Ovary (tissue), 9 donors: ENCODE data around the gene TSKU. TPM values are rescaled to one million over a fixed set of nuclear protein-coding genes. Genes with fewer than 3 reads are reported as not detected.
A peak's percentile ranks its signal among the peaks of the same experiment; 100 is the strongest.
"Not testable (repeated sequence)": the region's sequence is repeated elsewhere in the genome, so short reads cannot be mapped to it uniquely, and the experiment has no call there.

ENCODE experiments used
- DNase-seq, 5 donors: peaks; one replicate each; pipeline ENCODE4 v3.0.0-alpha.2; 2019 to 2020
- H3K27ac ChIP-seq, 2 donors: fragments of 200-600 bp; one replicate each; pipeline versions ENCODE4 v1.5.1 to v1.8.0; 2019 to 2022
- H3K27me3 ChIP-seq: fragments of 200-600 bp; one replicate; pipeline ENCODE4 v1.8.0; 2022
- H3K36me3 ChIP-seq: fragments of 200-600 bp; sonication (generic); one replicate; pipeline ENCODE4 v1.5.1; 2019
- H3K4me1 ChIP-seq: one replicate; pipeline ENCODE4 v1.8.1; 2013; ENCODE audit warnings: mild to moderate bottlenecking, moderate library complexity; ENCODE audit not compliant: insufficient read depth
- H3K4me3 ChIP-seq: fragments of 200-600 bp; sonication (generic); one replicate; pipeline ENCODE4 v1.5.1; 2017
- H3K9me3 ChIP-seq, 2 donors: fragments of 200-600 bp in 1 of 2; sonication (generic) in 1 of 2; one replicate each; pipeline versions ENCODE4 v1.5.1 to v1.8.1; 2013 to 2019; ENCODE audit warnings: mild to moderate bottlenecking in 1 of 2, moderate library complexity in 1 of 2
- CTCF ChIP-seq, 3 donors: fragments of 450-650 bp in 2 of 3; fragments of 200-600 bp in 1 of 3; IDR thresholded peaks; one replicate each; pipeline versions ENCODE4 v1.5.1 to v1.8.0; 2016 to 2022; ENCODE audit warnings: antibody characterized with exemption in 3 of 3, mild to moderate bottlenecking in 1 of 3
- EP300 ChIP-seq: sonication (generic); formaldehyde crosslinking; IDR thresholded peaks from one replicate; pipeline ENCODE4 v1.6.1; 2017; ENCODE audit warnings: antibody characterized with exemption
- POLR2A ChIP-seq: fragments of 450-650 bp; IDR thresholded peaks from one replicate; pipeline ENCODE4 v1.6.1; 2017; ENCODE audit warnings: antibody characterized with exemption, mild to moderate bottlenecking, moderate library complexity
- WGBS, 3 donors: extraction: QIAGEN DNeasy Blood & Tissue Kit in 1 of 3; methylation state at CpG; one replicate each; pipeline versions ENCODE4 v1.1.5 to v1.1.7; 2013 to 2017; 5-methylcytosine and 5-hydroxymethylcytosine counted together
- intact Hi-C, 4 donors: fragments of 100-400 bp; cut with DNase I; formaldehyde crosslinking; loops; one replicate each; pipeline versions ENCODE4 v1.11.0 to v1.15.1; 2022 to 2023
- polyA plus RNA-seq, 2 donors: library from polyadenylated mRNA; stranded (reverse); fragments of 200-250 nt in 1 of 2; fragments of 350-450 nt in 1 of 2; fragmentation: Illumina TruSeq in 1 of 2; extraction: RNeasy Lipid Tissue Mini Kit (QIAGEN cat#74804) in 1 of 2; gene quantifications; one replicate each; pipeline ENCODE4 v1.2.3, GENCODE V29; 2013 to 2014
- total RNA-seq, 7 donors: library from RNA; depleted of rRNA in 2 of 7; stranded (reverse); fragments of >200 nt in 2 of 7; fragmentation: NEBNext Ultra II Directional in 3 of 7; extraction: Animal tissue kit (Norgen Biotek cat#: 25700) in 3 of 7; gene quantifications; one replicate each; pipeline versions ENCODE4 v1.1.0 to v1.2.4, GENCODE V29; 2016 to 2023
- donor health status: DM: no; HTN: no; CAD: no; lungs with moderate emphysema.
- donor health status: DM: no; HTN: no; CAD: no.
- donor health status: Bipolar disorder and iron deficiency.
- donor health status: DM: yes; HTN: yes; CAD: no.
- donor health status: DM: no; HTN: no; CAD: no.
- donor health status: DM: yes; HTN: yes; CAD: no.

TSKU gene
- total and polyA plus RNA-seq, 9 donors, result 19.2 to 114 (median 65.1) TPM

- intact Hi-C loops, result no loop called here
- Histone ChIP-seq H3K27ac (no peak overlapping the region), H3K4me1 (peaks cover 5% of the 10 kb centered on the region), H3K27me3 (no peaks in the 10 kb centered on the region), H3K4me3 (no peak overlapping the region), H3K36me3 (no peaks in the 10 kb centered on the region), H3K9me3 (no peaks in the 10 kb centered on the region)
- 74 to 82% (median 78%) methylated on average over 11 of the region's 11 CpGs for WGBS, 3 donors
- DNase-seq, result peak in 1 of 5 donors; percentile 33
- TF ChIP-seq EP300, result no peak
- peak in 1 of 3 donors; percentile 48 for TF ChIP-seq CTCF (IDR thresholded peaks at IDR 0.05)
Measured at GRCh38 chr11:76810151-76810853, 27.1 kb downstream of the TSKU start.

- no peaks in the 10 kb centered on the region for H3K27me3 ChIP-seq
- H3K36me3 ChIP-seq, result no peaks in the 10 kb centered on the region
- DNase-seq, result no peak
- no peak for TF ChIP-seq CTCF (IDR thresholded peaks at IDR 0.05)
- no peak for TF ChIP-seq EP300
- TF ChIP-seq POLR2A, result no peak
- no peaks in the 10 kb centered on the region for H3K9me3 ChIP-seq
- 97 to 98% (median 98%) methylated on average over 4 of the region's 4 CpGs for WGBS, 3 donors
- H3K4me1 ChIP-seq, result peaks cover 5% of the 10 kb centered on the region
- no peak overlapping the region for H3K4me3 ChIP-seq
- no peak overlapping the region for H3K27ac ChIP-seq
- intact Hi-C loops, result no loop called here
Measured at GRCh38 chr11:76811259-76811658, 28.1 kb downstream of the TSKU start.

- 94 to 98% (median 96%) methylated on average over 2 of the region's 2 CpGs for WGBS, 3 donors
- Histone ChIP-seq H3K27ac (no peak overlapping the region), H3K4me3 (no peak overlapping the region), H3K4me1 (no peaks in the 10 kb centered on the region), H3K9me3 (no peaks in the 10 kb centered on the region), H3K27me3 (no peaks in the 10 kb centered on the region), H3K36me3 (no peaks in the 10 kb centered on the region)
- TF ChIP-seq POLR2A (no peak), CTCF (IDR thresholded peaks at IDR 0.05) (no peak), EP300 (no peak)
- intact Hi-C loops, result no loop called here
- no peak for DNase-seq
Measured at GRCh38 chr11:76814414-76814813, 31.3 kb downstream of the TSKU start.

- H3K27me3 ChIP-seq, intact Hi-C loops, H3K27ac ChIP-seq, H3K4me3 ChIP-seq, H3K4me1 ChIP-seq, DNase-seq, H3K36me3 ChIP-seq, H3K9me3 ChIP-seq: not testable (repeated sequence)
- WGBS, 3 donors, result 92 to 93% (median 93%) methylated on average over 7 of the region's 7 CpGs
Measured at GRCh38 chr11:76815678-76816077, 32.5 kb downstream of the TSKU start.

- H3K9me3 ChIP-seq, result no peaks in the 10 kb centered on the region
- DNase-seq, result no peak
- no peaks in the 10 kb centered on the region for H3K27me3 ChIP-seq
- no peak overlapping the region for H3K27ac ChIP-seq
- H3K36me3 ChIP-seq, result no peaks in the 10 kb centered on the region
- intact Hi-C loops, result no loop called here
- WGBS, 3 donors, result 88 to 91% (median 90%) methylated on average over 1 of the region's 1 CpG
- H3K4me1 ChIP-seq, result no peaks in the 10 kb centered on the region
- no peak overlapping the region for H3K4me3 ChIP-seq
- TF ChIP-seq EP300 (no peak), POLR2A (no peak), CTCF (IDR thresholded peaks at IDR 0.05) (no peak)
Measured at GRCh38 chr11:76820184-76820566, 37.0 kb downstream of the TSKU start.

GRCh38 chr11:76821396-76821795, 38.2 kb downstream of the TSKU start:
- DNase-seq, H3K9me3 ChIP-seq, H3K27ac ChIP-seq, intact Hi-C loops, H3K4me1 ChIP-seq, H3K36me3 ChIP-seq, H3K27me3 ChIP-seq, H3K4me3 ChIP-seq: not testable (repeated sequence)
- WGBS, 3 donors, result 92 to 95% (median 93%) methylated on average over 7 to 28 of the region's 29 CpGs
